ACHN (cell line): ENCODE results near the gene ELK4.

ENCODE experiments used
- DNase-seq: peaks from one replicate; pipeline ENCODE4 v3.0.0-alpha.2; 2015
- in situ Hi-C: cut with HindIII; loops from 2 replicates; pipeline ENCODE4 v1.10.0; 2017; ENCODE audit warnings: low sequenced_read_pairs, low pct_ligation_motif_present, low pct_unique_long_range_greater_than_20kb

Gene ELK4

GRCh38 chr1:205604825-205605505, 26.8 kb downstream of the ELK4 start:
- DNase-seq = no peak
- in situ Hi-C loops = no loop called here

DNA sequence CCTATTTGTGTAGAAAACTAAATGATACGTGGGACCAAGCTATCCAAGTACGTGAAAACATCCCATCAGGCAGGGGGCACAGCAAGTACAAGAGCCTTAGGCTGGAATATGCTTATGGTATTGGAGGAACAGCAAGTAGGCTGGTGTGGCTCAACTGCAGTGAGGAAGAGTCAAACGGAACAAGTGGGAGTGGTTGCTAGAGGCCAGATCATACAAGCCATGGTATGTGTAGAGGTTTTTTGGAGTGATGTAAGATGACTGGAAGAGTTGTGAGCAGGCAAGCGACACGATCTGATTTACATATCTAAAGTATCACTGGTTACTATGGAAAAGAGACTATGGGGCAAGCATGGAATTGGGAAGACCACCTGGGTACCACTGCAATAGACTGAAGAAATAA, 27.8 kb downstream of the ELK4 start:
- DNase-seq = no peak
- in situ Hi-C loops = no loop called here

DNA sequence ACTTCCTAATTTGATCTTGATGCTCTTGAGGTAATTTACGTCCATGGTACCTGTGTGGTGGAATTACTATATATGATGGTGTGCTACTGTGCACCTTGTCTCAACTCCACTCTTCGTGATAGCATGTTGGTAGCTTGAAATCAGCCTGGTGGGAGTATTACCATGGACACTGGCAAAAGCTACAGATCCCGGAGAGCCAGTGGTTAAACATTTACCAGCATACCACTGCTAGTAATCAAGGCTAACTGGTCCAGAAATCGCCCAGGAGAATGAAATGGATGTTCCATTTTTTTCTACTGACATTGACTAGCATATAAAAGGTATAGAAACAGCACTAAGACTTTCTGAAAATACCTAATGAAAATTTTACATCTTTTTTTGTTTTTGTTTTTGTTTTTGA, 30.6 kb downstream of the ELK4 start:
- in situ Hi-C loops = no loop called here

GRCh38 chr1:205600085-205600484, 31.7 kb downstream of the ELK4 start:
- peak; percentile 74 for DNase-seq
- in situ Hi-C loops = no loop called here

More for the DNA sequence above, 30.6 kb downstream of the ELK4 start:
- DNase-seq = peak; percentile 92

- no peak for DNase-seq
- in situ Hi-C loops = no loop called here
Measured at GRCh38 chr1:205599669-205600042, 32.2 kb downstream of the ELK4 start.

GRCh38 chr1:205598841-205599668, 32.8 kb downstream of the ELK4 start:
- in situ Hi-C loops = no loop called here
- no peak for DNase-seq

DNA sequence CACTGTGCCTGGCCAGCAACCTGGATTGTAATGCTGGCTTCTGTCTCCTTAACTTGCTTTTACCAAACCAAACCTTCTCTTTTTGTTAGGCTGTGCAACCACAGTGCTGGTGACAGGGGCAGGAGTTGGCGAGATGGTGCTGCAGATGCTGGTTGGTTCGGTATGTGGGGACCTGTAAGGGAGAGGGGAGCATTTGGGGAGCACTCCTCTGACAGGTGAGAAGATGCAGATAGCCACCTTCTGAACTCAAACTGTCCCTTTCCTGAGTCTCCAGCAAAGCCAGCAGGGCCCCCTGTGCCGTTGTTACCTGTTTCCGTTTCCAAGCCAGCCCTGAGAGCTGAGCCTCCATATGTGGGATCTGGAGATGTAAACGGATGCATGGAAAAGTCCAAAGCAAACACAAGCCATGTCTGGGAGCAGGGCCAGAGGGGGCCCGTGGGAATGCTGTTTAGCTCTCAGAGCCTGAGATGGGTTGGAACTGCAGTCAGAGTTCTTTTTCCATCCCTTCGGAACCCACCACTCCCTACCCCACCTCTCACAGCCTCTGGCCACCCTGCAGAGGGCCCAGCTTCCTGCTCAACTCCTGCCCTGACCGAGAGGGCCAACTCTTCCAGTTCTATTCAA, 34.0 kb downstream of the ELK4 start:
- in situ Hi-C loops = no loop called here

DNA sequence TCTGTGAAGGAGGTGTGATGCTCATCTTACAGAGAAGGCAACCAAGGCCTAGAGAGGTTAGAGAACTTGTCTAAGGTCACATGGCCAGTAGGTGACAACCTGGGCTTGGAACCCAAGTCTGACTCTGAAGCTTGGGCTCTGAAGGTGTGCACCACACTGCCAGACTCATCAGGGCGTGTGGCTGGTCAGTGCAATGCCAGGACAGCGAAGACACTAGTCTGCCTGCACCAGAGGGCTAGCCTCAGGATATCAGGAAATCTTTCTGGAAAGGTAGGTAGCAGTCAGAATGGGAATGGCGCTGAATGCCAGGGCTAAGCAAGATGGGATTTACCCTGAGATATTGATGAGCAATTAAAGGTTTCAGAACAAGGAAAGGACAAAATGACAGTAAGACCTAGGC, 34.9 kb downstream of the ELK4 start:
- no peak for DNase-seq
- in situ Hi-C loops = no loop called here

More for the DNA sequence above, 34.0 kb downstream of the ELK4 start:
- no peak for DNase-seq

GRCh38 chr1:205595861-205596260, 36.0 kb downstream of the ELK4 start:
- no peak for DNase-seq
- in situ Hi-C loops = no loop called here

GRCh38 chr1:205595435-205595834, 36.4 kb downstream of the ELK4 start:
- no peak for DNase-seq
- in situ Hi-C loops = no loop called here

- in situ Hi-C loops = no loop called here
- no peak for DNase-seq
Measured at GRCh38 chr1:205594846-205595245, 37.0 kb downstream of the ELK4 start.

GRCh38 chr1:205593967-205594366, 37.8 kb downstream of the ELK4 start:
- no peak for DNase-seq

GRCh38 chr1:205593532-205593931, 38.3 kb downstream of the ELK4 start:
- in situ Hi-C loops = no loop called here
- no peak for DNase-seq

More at GRCh38 chr1:205593967-205594366, 37.8 kb downstream of the ELK4 start:
- in situ Hi-C loops = no loop called here

GRCh38 chr1:205592443-205593003, 39.3 kb downstream of the ELK4 start:
- DNase-seq = no peak
- in situ Hi-C loops = no loop called here

DNA sequence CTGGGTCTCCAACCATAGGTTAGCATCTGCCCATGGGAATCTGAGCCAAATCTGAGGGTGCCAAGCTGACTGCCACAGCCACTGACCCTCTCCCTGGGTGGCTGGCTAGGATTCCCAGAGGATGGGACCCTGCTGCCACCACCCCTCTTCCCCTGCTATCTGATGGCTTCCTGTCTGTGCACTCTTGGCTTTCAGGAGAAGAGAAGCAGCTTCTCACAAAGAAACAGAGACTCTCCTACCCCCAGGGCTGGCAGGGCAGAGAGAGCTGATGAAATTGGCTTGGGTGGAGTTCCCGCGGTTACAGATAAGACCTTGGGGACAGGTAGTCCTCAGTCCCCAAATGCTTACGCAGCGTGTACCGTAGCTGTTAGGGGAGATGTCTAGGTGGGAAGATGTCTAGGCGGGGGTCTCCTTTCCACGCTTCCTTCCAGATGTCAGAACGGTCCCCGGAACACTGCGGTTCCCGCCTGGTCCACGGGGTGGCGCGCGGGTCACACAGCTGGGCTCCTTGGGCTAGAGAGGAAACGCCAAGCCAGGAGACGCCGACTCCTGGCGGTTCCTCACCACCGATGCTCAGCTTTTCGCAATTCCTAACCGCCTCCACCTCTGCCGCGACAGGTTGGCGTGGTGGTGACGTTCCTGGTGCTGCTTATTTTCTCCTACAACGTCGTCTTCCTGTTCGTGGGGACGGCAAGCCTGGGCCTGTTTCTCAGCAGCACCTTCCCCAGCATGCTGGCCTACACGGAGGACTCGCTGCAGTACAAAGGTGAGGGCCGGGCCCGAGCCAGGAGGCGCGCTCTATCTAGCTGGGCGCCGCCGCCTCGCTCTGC, 40.1 kb downstream of the ELK4 start:
- in situ Hi-C loops = no loop called here
- peak; percentile 88 for DNase-seq

DNA sequence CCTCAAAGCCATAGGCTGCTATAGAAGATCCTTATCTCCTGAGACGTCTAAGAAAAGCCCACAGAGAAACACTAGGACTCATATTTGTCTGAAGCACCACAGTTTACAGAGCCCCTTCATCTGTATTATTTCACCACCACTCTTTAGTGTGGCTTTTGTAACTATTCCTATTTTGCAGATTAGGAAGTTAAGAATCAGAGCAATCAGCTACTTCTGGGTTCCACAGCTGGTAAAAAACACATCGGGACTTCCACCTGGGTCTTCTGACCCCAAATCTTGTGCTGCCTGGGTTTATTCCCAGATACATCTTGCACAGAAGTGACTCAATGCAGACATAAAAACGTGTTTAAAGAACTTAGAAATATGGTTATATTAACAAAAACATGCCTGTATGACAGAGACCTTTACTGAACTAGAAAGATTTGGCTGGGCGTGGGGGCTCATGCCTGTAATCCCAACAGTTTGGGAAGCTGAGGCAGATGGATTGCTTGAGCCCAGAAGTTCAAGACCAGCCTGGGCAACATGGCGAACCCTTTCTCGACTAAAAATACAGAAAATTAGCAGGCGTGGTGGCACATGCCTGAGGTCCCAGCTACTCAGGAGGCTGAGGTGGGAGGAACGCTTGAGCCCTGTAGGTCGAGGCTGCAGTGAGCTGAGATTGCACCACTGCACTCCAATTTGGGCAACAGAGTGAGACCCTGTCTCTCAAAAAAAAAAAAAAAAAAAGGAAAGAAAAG, 40.9 kb downstream of the ELK4 start:
- in situ Hi-C loops = no loop called here
- no peak for DNase-seq

GRCh38 chr1:205590457-205590768, 41.4 kb downstream of the ELK4 start:
- in situ Hi-C loops = no loop called here

More at GRCh38 chr1:205590457-205590768, 41.4 kb downstream of the ELK4 start:
- DNase-seq = no peak
